HG02884 (cell line): ENCODE data around the gene ELL.

Experiments
- ATAC-seq: cut with Tn5 transposase; IDR thresholded peaks from one replicate; pipeline ENCODE4 v1.9.1; 2021; ENCODE audit warnings: mild to moderate bottlenecking, moderate library complexity; ENCODE audit not compliant: unreplicated experiment

ELL gene

DNA sequence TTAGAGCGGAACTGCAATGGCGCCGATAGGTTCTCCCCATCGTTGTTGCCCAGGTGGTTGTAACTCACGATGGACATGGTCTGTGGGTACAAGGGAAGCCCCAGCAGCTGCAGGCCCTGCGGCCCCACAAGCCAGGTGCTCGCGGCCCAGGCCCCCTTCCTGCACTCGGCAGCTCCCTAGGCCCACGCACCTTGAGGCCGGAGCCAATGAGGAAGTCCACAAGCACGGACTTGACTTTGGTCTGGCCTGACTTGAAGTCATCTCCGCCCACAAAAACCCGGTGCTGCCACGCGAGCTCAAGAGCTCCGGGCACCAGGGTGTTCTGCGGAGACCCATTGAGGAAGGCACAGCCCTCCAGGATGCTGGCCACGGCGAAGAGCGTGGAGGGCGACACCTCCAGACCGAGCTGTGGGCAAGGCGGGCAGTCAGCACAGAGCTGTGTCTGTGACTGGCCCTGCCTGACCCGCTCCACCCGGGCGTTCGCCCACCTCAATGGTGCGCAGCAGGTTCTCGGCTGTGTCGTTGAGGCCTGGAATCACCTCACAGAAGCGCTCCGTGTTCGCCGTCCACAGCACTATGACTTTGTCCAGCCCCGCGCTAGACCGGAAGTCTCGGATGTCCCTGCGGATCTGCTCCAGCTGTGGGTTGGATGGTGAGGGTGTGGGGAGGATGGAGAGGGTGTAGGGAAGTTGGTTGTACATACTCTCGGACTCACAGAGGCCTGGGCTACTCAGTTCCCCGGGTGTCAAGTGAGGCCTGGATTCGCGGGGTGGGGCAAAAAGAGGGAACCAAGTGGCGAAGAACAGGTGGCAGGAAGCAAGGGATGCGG is 85.8 kb downstream of the ELL start:
- no peak for ATAC-seq

DNA sequence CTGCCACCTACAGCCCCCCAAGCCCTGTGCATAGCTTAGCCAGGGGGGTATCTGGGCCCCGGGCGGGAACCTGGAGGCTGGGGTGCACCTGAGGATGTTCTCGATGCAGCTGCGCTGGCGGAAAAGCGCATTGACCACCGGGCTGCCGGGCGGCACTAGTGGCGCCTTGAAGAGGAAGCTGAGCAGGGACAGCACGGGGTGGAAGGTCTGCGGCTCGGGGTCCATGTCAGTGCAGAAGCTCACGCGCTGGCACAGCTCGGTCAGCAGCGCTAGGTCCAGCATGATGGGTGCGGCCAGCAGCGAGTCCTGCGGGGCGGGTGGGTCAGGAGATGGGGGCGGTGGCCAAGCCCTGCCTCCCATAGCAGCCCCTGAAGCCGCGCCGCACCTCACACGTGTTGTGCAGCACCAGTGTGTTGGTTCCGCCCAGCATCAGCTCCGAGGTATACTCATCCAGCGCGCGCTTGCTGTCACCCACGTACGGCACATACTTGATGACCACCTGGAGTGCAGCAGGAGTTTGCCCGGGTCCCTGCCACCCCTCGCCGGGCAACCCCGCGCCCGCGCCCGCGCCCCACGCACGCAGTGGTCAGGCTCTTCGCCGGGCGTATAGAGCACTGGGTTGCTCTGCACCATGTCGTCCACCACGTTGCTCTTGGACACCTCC is 86.6 kb downstream of the ELL start:
- no peak for ATAC-seq

GRCh38 chr19:18434411-18435175 is 87.3 kb downstream of the ELL start:
- ATAC-seq: no peak

DNA sequence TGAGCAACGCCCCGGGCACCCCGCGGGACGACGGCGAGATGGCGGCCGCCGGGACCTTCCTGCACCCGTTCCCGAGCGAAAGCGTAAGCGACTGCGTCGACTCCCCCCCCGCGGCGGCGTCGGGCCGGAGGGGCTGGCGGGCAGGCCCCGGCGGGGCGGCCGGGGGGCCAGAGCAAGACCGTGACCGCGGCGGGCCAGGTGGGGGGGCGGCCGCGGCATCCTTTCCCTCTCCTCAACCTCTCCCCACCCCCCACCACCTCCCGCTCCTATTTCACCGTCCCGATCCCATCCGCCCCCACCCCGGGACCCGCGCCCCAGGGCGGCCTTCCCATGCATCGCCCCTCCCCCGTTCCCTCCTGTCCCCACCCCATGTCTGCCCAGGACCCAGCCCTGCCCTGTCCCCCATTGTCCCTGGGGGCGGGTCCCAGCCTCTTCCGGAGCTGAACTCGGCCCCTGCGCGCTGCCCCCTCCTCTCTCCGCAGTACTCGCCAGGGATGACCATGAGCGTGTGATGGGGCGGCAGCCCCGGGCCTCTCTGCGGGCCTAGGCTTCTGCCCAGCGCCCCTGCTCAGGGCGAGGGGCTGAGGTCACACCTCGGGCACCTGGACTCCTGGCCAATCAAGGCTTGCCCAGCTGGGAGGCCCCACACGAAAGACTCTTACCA is 88.0 kb downstream of the ELL start:
- no peak for ATAC-seq

DNA sequence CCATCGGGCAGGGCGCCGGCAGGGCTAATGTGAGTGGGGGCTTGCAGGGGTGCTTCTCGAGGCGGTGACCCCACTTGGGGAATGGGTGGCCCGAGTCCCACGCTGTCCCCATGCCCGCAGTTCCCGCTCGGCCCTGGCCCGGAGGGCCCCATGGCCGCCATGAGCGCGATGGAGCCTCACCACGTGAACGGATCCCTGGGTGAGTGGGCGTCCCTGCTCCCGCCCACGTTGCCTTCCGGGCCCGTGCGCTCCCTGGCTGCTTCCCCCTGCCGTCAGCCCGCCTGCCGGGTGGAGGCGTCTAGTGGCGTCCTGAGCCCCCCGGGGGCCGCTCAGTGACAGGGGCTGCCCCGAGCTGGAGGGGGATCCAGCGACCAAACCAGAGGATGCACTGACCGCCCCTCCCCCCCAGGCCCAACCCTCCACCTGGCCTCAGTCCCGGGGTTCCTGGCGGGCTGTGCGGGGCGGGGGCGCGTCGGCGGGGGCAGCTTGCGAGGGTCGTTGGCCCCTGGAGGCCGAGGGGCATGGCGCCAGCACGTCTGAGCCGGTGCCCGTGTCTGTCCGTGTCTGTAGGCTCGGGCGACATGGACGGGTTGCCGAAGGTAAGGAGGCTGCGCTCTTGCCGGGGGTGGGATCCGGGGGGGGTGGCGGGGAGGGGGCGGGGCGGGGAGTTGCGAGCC is 88.7 kb downstream of the ELL start:
- ATAC-seq: no peak

- ATAC-seq: no peak
Observed at GRCh38 chr19:18432275-18433014, 89.4 kb downstream of the ELL start.

- ATAC-seq: no peak
Observed at GRCh38 chr19:18431351-18432197, 90.3 kb downstream of the ELL start.

DNA sequence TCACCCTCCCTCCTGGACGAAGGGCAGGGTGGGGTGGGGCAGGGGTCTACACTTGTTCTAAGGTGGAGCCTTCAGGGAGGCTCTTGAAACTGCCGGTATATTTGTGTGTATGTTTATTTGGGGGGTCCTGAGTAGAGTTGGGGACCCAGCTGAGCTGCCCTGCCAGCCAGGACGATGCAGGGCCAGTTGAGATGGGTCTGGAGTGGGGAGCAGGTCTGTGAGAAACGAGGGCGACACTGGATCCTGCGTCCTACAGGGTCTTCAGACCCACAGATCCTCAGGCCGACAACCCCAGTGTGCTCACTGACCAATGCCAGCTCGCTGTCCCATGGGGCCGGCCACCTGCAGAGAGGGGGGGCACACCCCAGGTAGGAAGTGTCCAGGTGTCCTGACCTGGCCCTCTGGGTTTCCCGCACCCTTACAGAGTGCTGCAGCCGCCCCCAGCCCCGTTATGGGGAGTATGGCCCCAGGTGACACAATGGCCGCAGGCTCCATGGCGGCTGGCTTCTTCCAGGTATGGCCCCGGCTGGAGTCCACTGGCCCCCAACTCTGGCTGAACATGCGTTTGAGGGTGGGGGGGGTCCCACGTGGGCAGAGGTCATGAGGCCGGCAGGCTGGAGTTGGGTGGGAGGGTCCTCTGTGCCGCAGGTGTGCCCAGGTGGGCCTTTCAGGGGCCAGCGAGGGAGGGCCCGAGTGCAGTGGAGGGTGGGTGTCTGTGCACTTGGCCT is 91.3 kb downstream of the ELL start:
- ATAC-seq: no peak

GRCh38 chr19:18429717-18430416 is 92.0 kb downstream of the ELL start:
- ATAC-seq: no peak

GRCh38 chr19:18428787-18429674 is 92.8 kb downstream of the ELL start:
- ATAC-seq: no peak

- no peak for ATAC-seq
Observed at GRCh38 chr19:18428173-18428786, 93.6 kb downstream of the ELL start.

DNA sequence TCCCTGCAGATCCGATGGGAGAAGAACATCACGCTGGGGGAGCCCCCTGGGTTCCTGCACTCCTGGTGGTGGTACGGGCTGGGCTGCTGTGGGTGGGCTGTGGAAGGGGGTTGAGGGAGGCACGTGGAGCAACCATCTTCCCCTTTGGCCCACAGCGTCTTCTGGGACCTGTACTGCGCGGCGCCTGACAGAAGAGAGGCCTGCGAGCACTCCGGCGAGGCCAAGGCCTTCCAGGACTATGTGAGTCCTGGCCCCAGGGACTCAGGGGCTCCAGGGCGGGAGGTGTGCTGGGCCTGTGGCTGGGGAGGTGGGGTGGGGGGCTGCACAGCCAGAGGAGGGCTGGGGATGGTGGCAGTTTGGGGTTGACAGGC is 94.1 kb downstream of the ELL start:
- ATAC-seq: no peak

GRCh38 chr19:18427080-18427742 is 94.7 kb downstream of the ELL start:
- no peak for ATAC-seq

GRCh38 chr19:18426416-18426767 is 95.5 kb downstream of the ELL start:
- ATAC-seq: no peak

GRCh38 chr19:18425515-18426415 is 96.1 kb downstream of the ELL start:
- no peak for ATAC-seq
